HUDEP-2 (cell line): Measurements from ENCODE around the gene PLA2G7.

ENCODE experiments used
- DNase-seq, 76 experiments: peaks; one replicate each; lab custom pipeline; 2025; ENCODE audit not compliant: unreplicated experiment in 76 of 76; lab: John Stamatoyannopoulos, UW

Gene PLA2G7

GRCh38 chr6:46690141-46690755 is 44.9 kb downstream of the PLA2G7 start:
- no peak for DNase-seq

- no peak for DNase-seq
Measured at GRCh38 chr6:46689657-46690056, 45.5 kb downstream of the PLA2G7 start.

- no peak for DNase-seq
Measured at GRCh38 chr6:46688966-46689335, 46.2 kb downstream of the PLA2G7 start.

- no peak for DNase-seq
Measured at GRCh38 chr6:46688117-46688965, 46.8 kb downstream of the PLA2G7 start.

GRCh38 chr6:46687619-46688097 is 47.5 kb downstream of the PLA2G7 start, which contains the start of gene TDRD6:
TDRD6 (plus strand) TSS chr6:46687885; CDS start chr6:46688129, 244 bp downstream.
- no peak for DNase-seq

- DNase-seq, result no peak
Measured at GRCh38 chr6:46684771-46685170, 50.4 kb downstream of the PLA2G7 start.

- DNase-seq, result peak in 1 of 76 experiments; percentile 4
Measured at GRCh38 chr6:46677314-46677654, 57.9 kb downstream of the PLA2G7 start.

- DNase-seq, result no peak
Measured at GRCh38 chr6:46676604-46677313, 58.4 kb downstream of the PLA2G7 start.

- no peak for DNase-seq
Measured at GRCh38 chr6:46674410-46674809, 60.8 kb downstream of the PLA2G7 start.

- DNase-seq, result no peak
Measured at GRCh38 chr6:46667377-46667776, 67.8 kb downstream of the PLA2G7 start.

GRCh38 chr6:46661483-46661882 is 73.7 kb downstream of the PLA2G7 start:
- no peak for DNase-seq

GRCh38 chr6:46657642-46658041 is 77.5 kb downstream of the PLA2G7 start:
- DNase-seq, result no peak

- peak in 10 of 76 experiments; percentile 1 to 30 (median 8) for DNase-seq
Measured at GRCh38 chr6:46655803-46656202, 79.4 kb downstream of the PLA2G7 start.
